GM12878 (cell line): ENCODE data around the gene MEX3D. TPM values are rescaled to one million over a fixed set of nuclear protein-coding genes. Genes with fewer than 3 reads are reported as not detected.

ENCODE experiments used
- ATAC-seq: fragments of 200-7000 bp; cut with Tn5 transposase; 3 replicates; pipeline ENCODE4 v1.9.1; 2020; ENCODE audit warnings: mild to moderate bottlenecking, moderate library complexity
- BruUV-seq: library from RNA; stranded (reverse); fragments of 400-500 nt; replicated peaks from 2 replicates; lab custom pipeline; 2021; lab: Mats Ljungman, UMichigan
- CTCF ChIA-PET: fragments of 300-600 bp; sonication (Branson Sonifier 250); formaldehyde crosslinking; extraction: SDS; loops from one replicate; lab custom pipeline; 2021; ENCODE audit warnings: inconsistent platforms; lab: Yijun Ruan, JAX
- POLR2A ChIA-PET: fragments of 350-600 bp; formaldehyde crosslinking; extraction: SDS; loops from one replicate; lab custom pipeline; 2021; ENCODE audit warnings: inconsistent platforms; lab: Charles Lee
- RAD21 ChIA-PET: fragments of 300-600 bp; sonication (Branson Sonifier 250); formaldehyde crosslinking; loops from one replicate; lab custom pipeline; 2023; ENCODE audit warnings: antibody characterized with exemption; ENCODE audit not compliant: unreplicated experiment; lab: Charles Lee
- SMC1A ChIA-PET: fragments of 300-600 bp; sonication (Branson Sonifier 250); formaldehyde crosslinking; loops from one replicate; lab custom pipeline; 2023; ENCODE audit not compliant: unreplicated experiment, uncharacterized antibody; lab: Charles Lee
- DNase-seq: peaks from one replicate; pipeline ENCODE4 v3.0.0-alpha.2; 2011; ENCODE audit warnings: low read depth, low spot score
- FAIRE-seq: peaks from 3 replicates; lab custom pipeline; 2011; peaks lifted over from hg19 to GRCh38; lab: Jason Lieb, UNC
- H2AFZ ChIP-seq: 2 replicates; pipeline ENCODE4 v1.6.0; 2011; ENCODE audit warnings: low read depth, low read length, control low read depth; ENCODE audit not compliant: control insufficient read depth
- H3K27ac ChIP-seq: 2 replicates; pipeline ENCODE4 v1.5.1; 2011; ENCODE audit warnings: control low read depth; ENCODE audit not compliant: control insufficient read depth, insufficient read depth
- H3K27me3 ChIP-seq, 2 experiments: replicated peaks in 1 of 2; 2 replicates each; pipeline versions ENCODE4 v1.6.0 to v1.6.1; 2011; ENCODE audit warnings: low read length in 1 of 2; ENCODE audit not compliant: control insufficient read depth in 2 of 2, insufficient read depth in 2 of 2
- H3K36me3 ChIP-seq, 2 experiments: 2 replicates each; pipeline ENCODE4 v1.5.1; 2011; ENCODE audit warnings: low read length in 1 of 2; ENCODE audit not compliant: control insufficient read depth in 2 of 2, insufficient read depth in 2 of 2
- H3K4me1 ChIP-seq: 2 replicates; pipeline ENCODE4 v1.6.1; 2011; ENCODE audit warnings: mild to moderate bottlenecking, low read length, moderate library complexity, mixed read lengths; ENCODE audit not compliant: control insufficient read depth, insufficient read depth
- H3K4me2 ChIP-seq: 2 replicates; pipeline ENCODE4 v1.6.0; 2011; ENCODE audit warnings: control low read depth; ENCODE audit not compliant: control insufficient read depth, insufficient read depth
- H3K4me3 ChIP-seq: fragments of 200-600 bp; sonication (generic); 2 replicates; pipeline ENCODE4 v1.5.1; 2016
- H3K79me2 ChIP-seq: 2 replicates; pipeline ENCODE4 v1.6.0; 2011; ENCODE audit warnings: low read length; ENCODE audit not compliant: control insufficient read depth, insufficient read depth
- H3K9ac ChIP-seq: 2 replicates; pipeline ENCODE4 v1.8.0; 2011; ENCODE audit warnings: low read length, control low read depth, mixed read lengths; ENCODE audit not compliant: control insufficient read depth, insufficient read depth
- H3K9me3 ChIP-seq: replicated peaks from 3 replicates; pipeline ENCODE4 v1.5.1; 2011; ENCODE audit warnings: mild to moderate bottlenecking, low read length; ENCODE audit not compliant: control insufficient read depth, insufficient read depth
- H4K20me1 ChIP-seq: 2 replicates; pipeline ENCODE4 v1.6.0; 2011; ENCODE audit not compliant: control insufficient read depth, insufficient read depth
- ETV6 ChIP-seq, 2 experiments: fragments of 450-650 bp in 1 of 2; IDR thresholded peaks in 1 of 2; conservative IDR thresholded peaks in 1 of 2; 2 replicates each; pipeline ENCODE4 v1.6.1; 2014; ENCODE audit warnings: antibody characterized with exemption in 1 of 2, borderline replicate concordance in 1 of 2, low read depth in 1 of 2, mild to moderate bottlenecking in 1 of 2, moderate library complexity in 1 of 2
- HDAC6 ChIP-seq: fragments of 200-600 bp; sonication (generic); IDR thresholded peaks from one replicate; pipeline ENCODE4 v1.8.0; 2017; ENCODE audit warnings: antibody characterized with exemption; ENCODE audit not compliant: unreplicated experiment
- MEF2A ChIP-seq: IDR thresholded peaks from 2 replicates; pipeline ENCODE4 v1.6.1; 2011; ENCODE audit warnings: low read depth, mild to moderate bottlenecking, low read length, moderate library complexity; ENCODE audit not compliant: insufficient read depth
- NFYB ChIP-seq: IDR thresholded peaks from 2 replicates; pipeline ENCODE4 v1.6.1; 2011; ENCODE audit warnings: low read depth, mild to moderate bottlenecking, low read length, improper control_type of control experiment, moderate library complexity; ENCODE audit not compliant: insufficient read depth
- ZBTB33 ChIP-seq: fragments of 450-650 bp; IDR thresholded peaks from 2 replicates; pipeline ENCODE4 v1.6.1; 2017; ENCODE audit warnings: mild to moderate bottlenecking
- ZNF24 ChIP-seq: fragments of 450-650 bp; IDR thresholded peaks from 2 replicates; pipeline ENCODE4 v1.6.1; 2017; ENCODE audit warnings: antibody characterized with exemption, mild to moderate bottlenecking
- WGBS: methylation state at CpG from one replicate; pipeline ENCODE4 v1.1.6; 2016; ENCODE audit warnings: low lambda C conversion rate; ENCODE audit not compliant: insufficient replicate concordance, insufficient coverage; ENCODE audit errors: missing lambda C conversion rate; 5-methylcytosine and 5-hydroxymethylcytosine counted together
- in situ Hi-C: fragments of 300-500 bp; cut with MboI; formaldehyde crosslinking; loops from 9 replicates; pipeline ENCODE4 v1.14.3; 2018; ENCODE audit warnings: mixed read lengths
- intact Hi-C: fragments of 100-400 bp; cut with micrococcal nuclease; formaldehyde crosslinking; loops from one replicate; pipeline ENCODE4 v1.14.2; 2022; ENCODE audit not compliant: unreplicated experiment
- polyA plus RNA-seq, 11 experiments: library from polyadenylated mRNA; depleted of rRNA in 4 of 11; unstranded in 6 of 11; stranded (reverse) in 5 of 11; fragments of >200 nt; fragmentation: Nextera tagmentation in 4 of 11; fragmentation: Illumina TruSeq in 1 of 11; extraction: Ambion mirVana in 4 of 11; extraction: Trizol in 1 of 11; gene quantifications; 1 replicate in 1 of 11; 2 replicates in 10 of 11; pipeline versions ENCODE4 v1.2.1 to v1.2.3, GENCODE V29; 2011 to 2016; ENCODE audit warnings: inconsistent platforms in 2 of 11, missing spikeins in 2 of 11, low read depth in 1 of 11
- total RNA-seq, 4 experiments: library from RNA; depleted of rRNA in 3 of 4; stranded (reverse); fragments of >200 nt in 3 of 4; fragmentation: Illumina TruSeq in 1 of 4; extraction: Trizol in 1 of 4; gene quantifications; 2 replicates each; pipeline versions ENCODE4 v1.2.1 to v1.2.3, GENCODE V29; 2013 to 2021

The MEX3D gene
- total and polyA plus RNA-seq, 10 of the 15 experiments (the other 5 are each of a cell fraction or from before 2014, with no cell fraction given): 0.18 to 6.8 (median 0.81) TPM

DNA sequence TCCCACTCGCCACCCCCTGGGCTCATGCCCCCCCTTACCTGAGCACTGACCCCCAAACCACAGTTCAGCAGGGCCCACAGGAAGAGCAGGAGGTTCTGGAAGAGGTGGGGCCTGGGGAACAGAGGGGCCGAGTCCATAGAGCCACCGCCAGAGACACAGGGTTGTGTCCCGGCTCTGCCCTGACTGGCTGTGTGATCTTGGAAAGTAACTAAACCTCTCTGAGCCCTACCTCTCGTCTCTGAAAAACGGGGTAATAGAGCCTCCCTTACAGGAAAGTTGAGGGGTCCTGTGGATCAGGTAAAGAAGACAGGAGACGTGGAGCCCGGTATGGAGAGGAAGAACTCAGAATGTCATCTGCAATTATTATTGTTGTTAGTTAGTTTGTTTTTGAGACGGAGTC, 57.3 kb downstream of the MEX3D start (continued):
- TF ChIP-seq ZNF24: no peak
- TF ChIP-seq ETV6 (conservative IDR thresholded peaks at IDR 0.05 in 1 of 2, IDR thresholded peaks at IDR 0.05 in 1 of 2; ENCODE audit: borderline replicate concordance in 1 of 2, low read depth in 1 of 2): no peak
- no peak for TF ChIP-seq ZBTB33

DNA sequence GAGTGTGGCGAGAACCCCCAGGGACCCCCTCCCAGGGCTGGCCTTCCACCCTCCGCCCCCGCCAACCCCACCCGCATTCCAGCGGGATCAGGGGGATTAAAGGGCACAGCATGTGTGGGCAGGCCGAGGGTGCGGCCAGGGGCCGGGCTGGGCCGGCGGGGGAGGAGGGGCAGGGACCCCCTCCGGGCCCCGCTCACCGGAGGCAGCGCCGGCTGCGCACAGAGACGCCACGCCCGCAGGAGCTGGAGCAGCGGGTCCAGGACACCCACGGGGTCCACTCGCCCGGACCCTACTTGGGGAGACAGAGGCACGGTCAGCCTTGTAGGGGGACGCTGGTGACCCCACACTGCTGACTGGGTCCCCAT, 57.7 kb downstream of the MEX3D start:
- Histone ChIP-seq H3K9ac (no peak overlapping the region), H3K4me3 (no peak overlapping the region), H3K79me2 (no peaks in the 10 kb centered on the region), H4K20me1 (no peaks in the 10 kb centered on the region), H3K36me3 (no peaks in the 10 kb centered on the region), H3K4me1 (no peaks in the 10 kb centered on the region), H3K27ac (no peak overlapping the region), H3K27me3 (no peaks in the 10 kb centered on the region; a peak in 1 of 4 replicates), H2AFZ (no peak overlapping the region), H3K4me2 (no peak overlapping the region), H3K9me3 (no peaks in the 10 kb centered on the region; the same call in 2 of the 3 replicates)
- CTCF ChIA-PET: no interaction called here
- DNase-seq (no peak), FAIRE-seq (no peak), ATAC-seq (no peak)
- TF ChIP-seq HDAC6: no peak
- TF ChIP-seq NFYB: no peak
- no peak for TF ChIP-seq MEF2A
- 4% methylated on average over 16 of the region's 25 CpGs for WGBS
- RAD21 ChIA-PET: no interaction called here
- no TSS peak for BruUV-seq
- in situ Hi-C loops (no loop called here), intact Hi-C loops (no loop called here)
- POLR2A ChIA-PET: no interaction called here
- SMC1A ChIA-PET: no interaction called here
